Stimulated activated naive B cell treated with anti-CD40 and anti-IgM and Interleukin-4, amounts not matched to agents 10 μg/mL and 1 μg/mL and 100 μg/mL, for 72 hours (primary cell): ENCODE results near the gene CFAP61.

ENCODE experiments used
- ATAC-seq, 2 donors: fragments of 150-1000 bp; cut with Tn5 transposase; replicated peaks; 2 replicates each; pipeline ENCODE4 v1.10.0; 2021; ENCODE audit warnings: moderate library complexity in 1 of 2
- DNase-seq: peaks from one replicate; pipeline ENCODE4 v3.0.0; 2021
- H3K27ac Mint-ChIP-seq: one replicate; pipeline ENCODE4 v1.8.0; 2022; ENCODE audit warnings: mild to moderate bottlenecking, mixed read lengths
- H3K27me3 Mint-ChIP-seq, 2 donors: one replicate each; pipeline ENCODE4 v1.8.0; 2022; ENCODE audit warnings: mixed read lengths in 2 of 2
- H3K36me3 Mint-ChIP-seq, 2 donors: one replicate each; pipeline ENCODE4 v1.8.0; 2022; ENCODE audit warnings: mixed read lengths in 2 of 2, mild to moderate bottlenecking in 1 of 2
- H3K4me1 Mint-ChIP-seq, 2 donors: one replicate each; pipeline ENCODE4 v1.8.0; 2022; ENCODE audit warnings: mixed read lengths in 2 of 2, mild to moderate bottlenecking in 1 of 2
- H3K4me3 Mint-ChIP-seq, 2 donors: one replicate each; pipeline ENCODE4 v1.8.0; 2022; ENCODE audit warnings: mild to moderate bottlenecking in 2 of 2, mixed read lengths in 2 of 2, moderate library complexity in 1 of 2
- H3K9me3 Mint-ChIP-seq, 2 donors: one replicate each; pipeline ENCODE4 v1.8.0; 2022; ENCODE audit warnings: mixed read lengths in 2 of 2, mild to moderate bottlenecking in 1 of 2

CFAP61 gene

DNA sequence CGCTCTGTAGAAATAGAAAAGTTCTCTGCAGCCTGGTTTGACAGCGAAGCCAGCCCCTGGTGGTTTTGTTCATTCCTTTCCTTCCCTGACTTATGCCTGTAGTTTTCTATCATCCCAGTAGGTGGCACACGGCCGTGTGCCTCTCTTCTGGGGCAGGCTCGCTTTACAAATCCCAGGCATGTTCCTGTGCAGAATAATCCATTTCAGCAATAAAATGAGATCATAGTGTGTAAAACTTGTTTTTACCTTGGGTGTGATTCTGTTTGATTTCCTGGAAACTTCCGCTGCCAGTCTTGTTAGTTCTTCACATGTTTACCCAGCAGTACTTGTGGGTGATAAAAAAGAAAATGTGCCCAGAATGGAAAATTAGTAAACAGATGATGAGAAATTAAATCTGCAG is 308.1 kb downstream of the CFAP61 start:
- no peaks in the 10 kb centered on the region for H3K9me3 Mint-ChIP-seq
- peaks cover 48 to 58% of the 10 kb centered on the region in 2 donors for H3K27me3 Mint-ChIP-seq
- no peak overlapping the region for H3K27ac Mint-ChIP-seq
- H3K4me1 Mint-ChIP-seq = peaks cover 26 to 34% of the 10 kb centered on the region in 2 donors
- ATAC-seq = peak; percentile 65 to 71
- no peaks in the 10 kb centered on the region for H3K36me3 Mint-ChIP-seq
- no peak overlapping the region for H3K4me3 Mint-ChIP-seq
- no peak for DNase-seq

DNA sequence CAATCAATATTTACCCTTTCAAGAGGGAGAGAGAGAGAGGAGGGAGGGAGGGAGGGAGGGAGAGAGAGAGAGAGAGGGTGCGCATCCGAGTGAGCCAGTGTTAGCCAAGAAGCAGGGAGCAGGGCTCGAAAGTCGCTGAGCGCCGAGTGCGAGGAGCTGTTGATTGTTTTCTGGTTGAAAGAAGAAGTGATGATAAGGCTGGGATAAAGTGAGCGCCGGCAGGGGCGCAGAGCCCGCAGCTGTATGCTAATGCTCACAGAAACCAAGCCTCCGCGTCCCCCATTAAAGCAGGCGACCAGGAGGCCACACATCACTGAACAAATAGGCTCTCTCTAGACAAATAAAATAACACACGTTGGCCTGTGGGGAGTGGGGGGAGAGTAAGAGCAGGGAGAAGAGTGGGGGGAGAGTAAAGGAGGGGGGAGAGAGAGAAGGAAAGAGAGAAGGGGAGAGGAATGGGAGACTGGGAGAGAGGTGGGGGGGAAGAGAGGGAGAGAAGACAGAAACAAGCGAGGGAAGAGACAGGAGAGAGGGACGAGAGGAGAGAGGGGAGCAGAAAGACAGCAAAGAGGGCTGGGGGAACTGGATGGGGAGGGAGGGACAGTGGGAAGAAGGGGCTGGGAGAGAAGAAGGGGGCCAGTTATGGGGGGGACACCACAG is 310.6 kb downstream of the CFAP61 start:
- Mint-ChIP-seq H3K4me1 (peaks cover 35 to 44% of the 10 kb centered on the region in 2 donors), H3K4me3 (peak overlapping the region; percentile 60 to 72), H3K27me3 (peaks cover 63 to 74% of the 10 kb centered on the region in 2 donors), H3K36me3 (peaks cover 0 to 3% of the 10 kb centered on the region in 2 donors), H3K9me3 (no peaks in the 10 kb centered on the region), H3K27ac (peak overlapping the region; percentile 90)
- ATAC-seq (peak; percentile 28 to 47), DNase-seq (no peak)

DNA sequence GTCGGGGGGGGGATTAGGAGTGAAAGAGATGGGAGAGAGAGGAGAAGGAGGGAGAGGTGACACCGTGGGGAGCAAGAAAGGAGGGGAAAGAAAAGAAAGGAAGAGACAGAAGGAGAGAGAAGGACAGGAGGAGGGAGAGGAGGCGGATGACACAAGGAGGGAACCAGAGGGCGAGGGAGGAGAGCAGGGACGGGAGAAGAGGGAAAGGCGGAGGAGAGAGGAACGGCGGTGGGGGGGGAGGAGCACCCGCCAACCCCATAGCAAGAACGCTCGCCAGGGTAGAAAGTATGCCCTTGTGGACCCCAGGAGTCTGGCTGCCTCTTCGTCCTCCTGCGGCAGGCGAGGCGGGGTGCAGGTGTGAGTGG is 311.1 kb downstream of the CFAP61 start:
- H3K4me3 Mint-ChIP-seq = peak overlapping the region; percentile 60 to 72
- ATAC-seq = no peak
- peaks cover 35 to 44% of the 10 kb centered on the region in 2 donors for H3K4me1 Mint-ChIP-seq
- H3K27me3 Mint-ChIP-seq = peaks cover 63 to 73% of the 10 kb centered on the region in 2 donors
- no peaks in the 10 kb centered on the region for H3K9me3 Mint-ChIP-seq
- H3K36me3 Mint-ChIP-seq = peaks cover 0 to 3% of the 10 kb centered on the region in 2 donors
- peak overlapping the region; percentile 90 for H3K27ac Mint-ChIP-seq
- no peak for DNase-seq

DNA sequence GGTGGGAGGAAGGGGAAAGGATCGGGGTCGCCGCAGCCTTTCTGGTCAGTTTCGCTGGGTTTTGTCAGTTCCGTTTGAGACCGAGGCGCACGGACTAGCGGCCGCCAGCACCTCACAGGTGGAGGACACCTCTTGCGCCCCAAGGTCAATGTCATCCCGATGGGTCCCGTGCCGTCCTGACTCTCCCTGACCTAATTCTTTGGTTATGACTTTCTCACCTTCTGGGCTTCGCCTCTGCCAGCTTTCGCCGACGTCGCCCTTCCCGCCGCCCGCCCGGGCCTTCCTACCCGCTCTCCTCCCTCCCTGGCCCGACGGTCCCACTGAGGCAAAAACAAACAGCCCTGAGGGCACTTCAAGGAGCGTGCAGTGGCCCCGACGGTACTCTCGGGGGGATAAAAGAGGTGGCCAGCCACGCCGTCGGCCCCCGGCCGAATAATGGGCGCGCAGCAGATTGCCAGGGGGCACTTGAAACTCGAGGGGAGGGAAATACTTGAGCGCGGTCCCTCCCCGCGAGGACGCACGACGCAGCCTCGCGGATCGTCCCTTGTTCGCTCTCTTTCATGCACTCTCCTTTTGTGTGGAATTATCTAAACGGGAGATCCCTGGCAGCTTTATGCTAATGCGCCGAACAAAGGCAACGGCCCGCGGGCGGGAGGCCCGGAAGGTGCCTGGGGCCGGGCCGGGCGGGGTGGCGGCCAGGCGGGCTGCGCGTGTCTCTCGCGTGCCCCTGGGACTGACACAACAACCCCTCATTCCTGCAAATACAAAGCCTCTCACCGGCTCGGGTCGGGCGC is 311.7 kb downstream of the CFAP61 start:
- Mint-ChIP-seq H3K9me3 (no peaks in the 10 kb centered on the region), H3K4me1 (peaks cover 35 to 44% of the 10 kb centered on the region in 2 donors), H3K27me3 (peaks cover 63 to 70% of the 10 kb centered on the region in 2 donors), H3K4me3 (peak overlapping the region; percentile 60 to 65), H3K36me3 (peaks cover 0 to 3% of the 10 kb centered on the region in 2 donors), H3K27ac (peak overlapping the region; percentile 90)
- DNase-seq (no peak), ATAC-seq (no peak)

DNA sequence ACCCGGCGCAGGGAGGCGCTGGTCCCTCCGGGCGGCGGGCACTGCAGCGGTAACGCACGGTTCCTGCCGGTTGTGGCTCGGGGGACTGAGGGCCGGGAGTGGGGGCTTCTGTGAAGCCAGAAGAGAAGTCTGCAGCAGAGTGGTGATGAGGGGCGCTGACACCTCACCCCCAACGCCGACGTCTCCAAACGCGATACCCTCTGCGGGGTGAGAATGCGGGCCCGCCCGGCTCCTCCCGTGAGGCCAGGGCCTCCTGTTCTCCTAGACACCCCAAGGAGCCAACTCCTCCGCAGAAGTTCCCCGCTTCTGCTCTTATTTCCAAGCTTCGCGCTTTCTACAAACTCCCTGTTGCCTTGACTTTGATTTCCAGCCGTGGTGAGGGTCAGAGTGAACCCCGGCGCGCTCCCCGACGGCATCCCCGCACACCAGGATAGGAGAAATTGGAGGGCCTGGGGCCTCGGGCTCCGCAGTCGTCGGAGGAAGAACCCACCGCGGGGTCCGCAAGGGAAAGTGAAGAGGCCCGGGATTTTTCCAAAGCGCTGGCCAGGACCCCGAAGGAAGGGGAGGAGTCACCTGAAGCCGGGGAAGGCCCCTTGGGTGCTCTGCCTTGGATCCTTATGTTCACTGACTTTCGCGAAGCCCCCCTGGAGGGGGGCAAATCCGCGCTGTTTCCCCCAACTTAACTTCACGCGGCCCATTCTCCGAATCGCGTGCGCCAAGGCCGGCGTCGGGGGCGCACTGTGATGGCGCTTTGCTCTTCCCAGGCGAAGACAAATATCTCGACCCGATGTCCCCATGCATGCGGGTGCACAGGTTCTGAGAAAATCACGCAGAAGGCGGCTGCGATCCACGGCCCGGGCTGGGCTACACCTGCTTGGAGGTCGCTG is 312.5 kb downstream of the CFAP61 start:
- DNase-seq = no peak
- ATAC-seq = no peak
- Mint-ChIP-seq H3K4me1 (peaks cover 34 to 49% of the 10 kb centered on the region in 2 donors), H3K36me3 (peaks cover 1 to 3% of the 10 kb centered on the region in 2 donors), H3K27ac (peak overlapping the region; percentile 94), H3K27me3 (peaks cover 66 to 68% of the 10 kb centered on the region in 2 donors), H3K9me3 (no peaks in the 10 kb centered on the region), H3K4me3 (peak overlapping the region; percentile 17 to 43)

DNA sequence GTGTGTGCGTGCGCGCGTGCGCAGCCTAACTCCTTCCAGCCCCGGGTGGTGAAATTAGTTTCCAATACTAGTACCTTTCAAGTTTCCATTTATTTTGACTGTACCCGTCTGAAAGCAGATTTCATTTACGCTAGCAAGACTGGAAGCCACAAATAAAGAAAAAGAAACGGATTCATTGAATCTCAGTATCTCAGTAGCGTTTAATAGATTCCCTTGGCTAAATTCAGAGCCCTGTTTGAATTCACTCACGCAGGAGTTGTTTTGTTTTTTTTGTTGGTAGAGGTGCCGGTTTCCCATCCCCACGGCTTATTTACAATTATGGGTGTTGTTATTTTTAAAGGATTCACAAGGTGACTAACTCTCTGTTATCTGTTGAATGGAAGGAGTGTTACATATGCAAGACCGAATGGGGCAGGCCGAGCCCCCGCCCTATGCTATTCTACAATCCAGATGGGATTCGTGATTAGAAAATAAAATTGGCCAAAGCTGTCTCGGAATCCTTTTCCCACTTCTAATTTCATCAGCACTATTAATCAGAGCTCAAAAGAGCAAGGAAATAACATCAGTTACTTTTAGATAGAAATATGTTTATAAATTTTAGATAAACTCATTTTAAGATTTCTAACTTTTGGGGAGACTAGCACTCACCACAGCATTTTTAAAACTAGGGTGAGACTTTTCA is 313.3 kb downstream of the CFAP61 start:
- DNase-seq (no peak), ATAC-seq (no peak)
- H3K27ac Mint-ChIP-seq = peak overlapping the region; percentile 47
- peaks cover 66 to 68% of the 10 kb centered on the region in 2 donors for H3K27me3 Mint-ChIP-seq
- H3K4me3 Mint-ChIP-seq = peak overlapping the region in 1 of 2 donors; percentile 17
- H3K9me3 Mint-ChIP-seq = no peaks in the 10 kb centered on the region
- H3K36me3 Mint-ChIP-seq = peaks cover 3% of the 10 kb centered on the region in 2 donors
- peaks cover 35 to 48% of the 10 kb centered on the region in 2 donors for H3K4me1 Mint-ChIP-seq

DNA sequence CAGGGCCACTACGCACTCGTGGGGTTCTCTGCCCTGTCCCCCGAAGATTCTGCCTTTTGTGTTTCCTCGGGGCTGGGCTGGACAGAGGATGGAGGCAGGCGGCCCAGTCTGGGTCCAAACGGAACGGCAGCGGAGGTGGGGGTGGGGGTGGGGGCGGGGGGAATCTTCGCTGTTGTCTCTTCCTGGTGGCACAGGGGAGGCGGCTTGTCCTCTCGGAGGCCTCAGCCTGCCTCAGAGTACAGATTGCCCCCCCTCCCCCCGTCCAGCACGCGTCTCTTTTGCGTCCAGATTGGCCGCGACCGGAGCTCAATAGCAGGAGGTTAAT is 314.2 kb downstream of the CFAP61 start:
- ATAC-seq (no peak), DNase-seq (no peak)
- H3K9me3 Mint-ChIP-seq = no peaks in the 10 kb centered on the region
- H3K27ac Mint-ChIP-seq = peak overlapping the region; percentile 73
- H3K4me1 Mint-ChIP-seq = peaks cover 34 to 44% of the 10 kb centered on the region in 2 donors
- peaks cover 3% of the 10 kb centered on the region in 2 donors for H3K36me3 Mint-ChIP-seq
- H3K4me3 Mint-ChIP-seq = peak overlapping the region; percentile 67 to 72
- H3K27me3 Mint-ChIP-seq = peaks cover 64 to 65% of the 10 kb centered on the region in 2 donors

DNA sequence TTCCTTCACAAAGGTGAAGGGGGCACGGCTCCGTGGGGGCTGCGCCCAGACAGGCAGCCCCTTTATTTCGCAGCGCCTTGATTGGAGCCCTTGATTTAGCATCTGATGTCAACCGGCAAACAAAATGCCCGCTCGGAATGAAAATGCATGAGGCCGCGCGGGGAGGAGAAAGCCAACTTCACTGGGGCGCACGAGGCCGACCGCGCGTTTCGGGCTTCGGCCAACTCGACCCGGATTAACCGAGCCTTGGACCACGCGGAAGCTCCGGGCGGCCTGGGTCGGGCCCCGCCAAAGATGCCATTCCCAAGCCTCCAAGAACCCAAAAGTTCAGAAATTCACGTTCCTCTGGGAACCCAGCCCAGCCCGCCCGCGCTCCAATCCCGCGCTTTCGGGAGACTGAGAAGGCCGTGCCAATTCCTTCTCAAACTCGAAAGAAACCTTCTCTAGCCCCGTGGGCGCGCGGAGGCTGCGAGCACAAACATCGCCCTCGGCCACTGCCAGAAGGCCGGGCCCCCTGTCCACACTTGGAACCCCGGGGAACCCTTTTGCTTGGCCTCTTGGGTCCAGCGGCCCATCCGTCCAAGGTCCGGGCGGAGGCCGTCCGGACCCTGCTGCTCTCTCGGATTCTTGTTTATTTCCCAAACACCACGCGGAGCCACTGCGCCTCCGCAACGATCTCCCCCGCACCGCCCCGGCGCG is 314.7 kb downstream of the CFAP61 start:
- Mint-ChIP-seq H3K4me3 (peak overlapping the region; percentile 84 to 86), H3K27me3 (peaks cover 63 to 67% of the 10 kb centered on the region in 2 donors), H3K36me3 (peaks cover 3% of the 10 kb centered on the region in 2 donors), H3K27ac (peak overlapping the region; percentile 97), H3K9me3 (no peaks in the 10 kb centered on the region), H3K4me1 (peaks cover 34 to 44% of the 10 kb centered on the region in 2 donors)
- no peak for ATAC-seq
- DNase-seq = no peak

DNA sequence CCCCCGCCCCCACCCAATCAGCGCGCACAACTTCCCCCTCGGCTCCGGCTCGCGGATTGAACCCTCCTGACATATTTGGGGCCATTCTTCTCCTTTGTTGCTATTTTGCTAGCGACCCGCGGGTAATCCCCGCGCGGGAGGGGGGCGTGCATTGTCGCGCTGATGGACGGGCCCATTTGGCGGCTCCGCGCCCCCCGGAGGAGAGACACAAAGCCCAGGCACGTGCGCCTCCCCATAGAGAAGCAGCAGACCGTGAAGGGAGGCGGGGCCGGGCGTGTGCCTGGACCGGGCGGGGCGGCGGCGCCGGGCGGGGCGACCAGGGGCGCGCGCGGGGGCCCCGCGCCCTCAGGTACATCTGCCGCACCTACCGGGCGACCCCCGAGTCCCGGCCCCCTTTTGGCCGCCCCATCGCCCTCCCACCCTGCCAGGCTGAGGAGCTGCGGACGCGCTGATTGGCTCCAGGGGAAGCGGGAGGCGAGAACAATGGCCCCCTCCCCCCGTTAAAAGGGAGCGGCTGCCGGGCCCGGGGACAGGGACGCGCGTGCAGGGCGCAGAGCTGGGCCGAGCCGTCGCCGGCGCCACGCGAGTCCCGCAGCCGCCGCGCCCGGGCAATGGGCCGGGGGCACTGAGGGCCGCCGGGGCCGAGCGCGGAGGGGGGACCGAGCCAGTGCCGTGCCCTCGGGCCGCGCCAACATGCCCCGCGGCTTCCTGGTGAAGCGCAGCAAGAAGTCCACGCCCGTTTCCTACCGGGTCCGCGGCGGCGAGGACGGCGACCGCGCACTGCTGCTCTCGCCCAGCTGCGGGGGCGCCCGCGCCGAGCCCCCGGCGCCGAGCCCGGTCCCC is 315.5 kb downstream of the CFAP61 start, which contains the start of gene INSM1:
Gene INSM1, plus strand, starts transcription at position 530 of the 843 bp plus-strand sequence. Its CDS starts 164 bp downstream, at position 694.
- H3K36me3 Mint-ChIP-seq = peaks cover 3% of the 10 kb centered on the region in 2 donors
- no peak for DNase-seq
- peaks cover 63 to 68% of the 10 kb centered on the region in 2 donors for H3K27me3 Mint-ChIP-seq
- H3K27ac Mint-ChIP-seq = peak within 1 kb of the TSS; percentile 97
- H3K4me1 Mint-ChIP-seq = peaks cover 30 to 39% of the 10 kb centered on the region in 2 donors
- ATAC-seq = peak; percentile 15 to 28
- no peaks in the 10 kb centered on the region for H3K9me3 Mint-ChIP-seq
- peak within 1 kb of the TSS; percentile 84 to 86 for H3K4me3 Mint-ChIP-seq

DNA sequence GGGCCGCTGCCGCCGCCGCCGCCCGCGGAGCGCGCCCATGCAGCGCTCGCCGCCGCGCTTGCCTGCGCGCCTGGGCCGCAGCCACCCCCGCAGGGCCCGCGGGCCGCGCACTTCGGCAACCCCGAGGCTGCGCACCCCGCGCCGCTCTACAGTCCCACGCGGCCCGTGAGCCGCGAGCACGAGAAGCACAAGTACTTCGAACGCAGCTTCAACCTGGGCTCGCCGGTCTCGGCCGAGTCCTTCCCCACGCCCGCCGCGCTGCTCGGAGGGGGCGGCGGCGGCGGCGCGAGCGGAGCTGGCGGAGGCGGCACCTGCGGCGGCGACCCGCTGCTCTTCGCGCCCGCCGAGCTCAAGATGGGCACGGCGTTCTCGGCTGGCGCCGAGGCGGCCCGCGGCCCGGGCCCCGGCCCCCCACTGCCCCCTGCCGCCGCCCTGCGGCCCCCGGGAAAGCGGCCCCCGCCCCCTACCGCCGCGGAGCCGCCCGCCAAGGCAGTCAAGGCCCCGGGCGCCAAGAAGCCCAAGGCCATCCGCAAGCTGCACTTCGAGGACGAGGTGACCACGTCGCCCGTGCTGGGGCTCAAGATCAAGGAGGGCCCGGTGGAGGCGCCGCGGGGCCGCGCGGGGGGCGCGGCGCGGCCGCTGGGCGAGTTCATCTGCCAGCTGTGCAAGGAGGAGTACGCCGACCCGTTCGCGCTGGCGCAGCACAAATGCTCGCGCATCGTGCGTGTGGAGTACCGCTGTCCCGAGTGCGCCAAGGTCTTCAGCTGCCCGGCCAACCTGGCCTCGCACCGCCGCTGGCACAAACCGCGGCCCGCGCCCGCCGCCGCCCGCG is 316.3 kb downstream of the CFAP61 start:
- Mint-ChIP-seq H3K9me3 (no peaks in the 10 kb centered on the region), H3K36me3 (peaks cover 3% of the 10 kb centered on the region in 2 donors), H3K27ac (no peak overlapping the region), H3K4me3 (peak overlapping the region; percentile 32 to 66), H3K4me1 (peaks cover 22 to 31% of the 10 kb centered on the region in 2 donors), H3K27me3 (peaks cover 63 to 67% of the 10 kb centered on the region in 2 donors)
- ATAC-seq (peak; percentile 38 to 47), DNase-seq (no peak)

DNA sequence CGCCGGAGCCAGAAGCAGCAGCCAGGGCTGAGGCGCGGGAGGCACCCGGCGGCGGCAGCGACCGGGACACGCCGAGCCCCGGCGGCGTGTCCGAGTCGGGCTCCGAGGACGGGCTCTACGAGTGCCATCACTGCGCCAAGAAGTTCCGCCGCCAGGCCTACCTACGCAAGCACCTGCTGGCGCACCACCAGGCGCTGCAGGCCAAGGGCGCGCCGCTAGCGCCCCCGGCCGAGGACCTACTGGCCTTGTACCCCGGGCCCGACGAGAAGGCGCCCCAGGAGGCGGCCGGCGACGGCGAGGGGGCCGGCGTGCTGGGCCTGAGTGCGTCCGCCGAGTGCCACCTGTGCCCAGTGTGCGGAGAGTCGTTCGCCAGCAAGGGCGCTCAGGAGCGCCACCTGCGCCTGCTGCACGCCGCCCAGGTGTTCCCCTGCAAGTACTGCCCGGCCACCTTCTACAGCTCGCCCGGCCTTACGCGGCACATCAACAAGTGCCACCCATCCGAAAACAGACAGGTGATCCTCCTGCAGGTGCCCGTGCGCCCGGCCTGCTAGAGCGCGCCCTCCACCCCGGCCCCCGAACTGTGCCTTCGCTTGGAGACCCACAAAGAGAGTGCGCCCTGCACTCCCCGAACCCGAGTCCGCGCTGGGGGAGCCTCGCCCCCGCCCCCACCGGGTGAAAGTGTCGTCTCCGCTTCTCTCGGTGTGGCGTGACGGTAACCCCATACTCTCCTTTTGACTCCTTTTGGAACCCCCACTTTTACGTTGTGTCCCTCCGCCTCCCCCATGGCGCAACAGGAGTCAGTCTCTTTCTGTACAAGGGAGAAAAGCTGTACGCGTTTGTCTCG is 317.1 kb downstream of the CFAP61 start:
- no peaks in the 10 kb centered on the region for H3K9me3 Mint-ChIP-seq
- H3K36me3 Mint-ChIP-seq = peaks cover 3% of the 10 kb centered on the region in 2 donors
- ATAC-seq = peak; percentile 35 to 41
- peak overlapping the region; percentile 74 to 76 for H3K4me3 Mint-ChIP-seq
- H3K27me3 Mint-ChIP-seq = peaks cover 67 to 69% of the 10 kb centered on the region in 2 donors
- H3K4me1 Mint-ChIP-seq = peaks cover 17 to 26% of the 10 kb centered on the region in 2 donors
- peak overlapping the region; percentile 85 for H3K27ac Mint-ChIP-seq
- no peak for DNase-seq
